Activated CD8-positive, alpha-beta memory T cell treated with anti-CD3 and anti-CD28 coated beads, Interleukin-2, amount 50 U/mL, for 48 hours (primary cell): ENCODE measurements around the gene ITPK1.

ENCODE experiments used
- DNase-seq: peaks from one replicate; pipeline ENCODE4 v3.0.0-alpha.2; 2020

Gene ITPK1

DNA sequence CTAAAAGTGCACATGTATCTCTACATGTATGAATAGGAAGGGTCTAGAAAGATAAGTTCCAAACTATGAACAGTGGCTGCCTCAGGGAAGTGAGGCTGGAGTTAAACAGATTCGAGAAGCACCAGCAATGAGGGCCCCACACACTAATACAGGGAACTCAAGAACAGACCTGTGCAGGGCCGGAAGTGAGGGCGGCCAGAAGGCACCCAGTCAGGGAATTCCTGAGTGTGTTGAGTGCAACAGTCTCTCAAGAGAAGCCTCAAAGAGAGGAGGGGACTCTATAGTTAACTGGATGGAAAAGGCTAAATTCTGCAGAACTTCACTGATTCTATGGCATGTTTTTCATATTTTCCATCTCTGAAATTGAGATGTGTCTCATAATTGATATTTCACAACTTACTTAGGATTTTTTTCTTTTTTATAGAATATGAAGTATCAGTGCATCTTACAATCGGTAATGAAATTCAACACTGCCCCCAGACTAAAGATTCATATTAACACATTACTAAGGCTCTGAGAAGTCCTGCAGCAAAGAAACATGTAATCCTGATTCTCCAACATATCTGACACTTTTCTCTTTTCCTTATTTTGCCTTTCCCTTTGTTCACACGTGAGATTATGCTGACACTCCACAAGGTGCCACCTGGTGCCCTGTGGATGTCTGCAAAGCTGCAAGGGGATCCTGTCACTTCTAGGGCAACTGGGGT is 131.5 kb downstream of the ITPK1 start:
- DNase-seq, result no peak

DNA sequence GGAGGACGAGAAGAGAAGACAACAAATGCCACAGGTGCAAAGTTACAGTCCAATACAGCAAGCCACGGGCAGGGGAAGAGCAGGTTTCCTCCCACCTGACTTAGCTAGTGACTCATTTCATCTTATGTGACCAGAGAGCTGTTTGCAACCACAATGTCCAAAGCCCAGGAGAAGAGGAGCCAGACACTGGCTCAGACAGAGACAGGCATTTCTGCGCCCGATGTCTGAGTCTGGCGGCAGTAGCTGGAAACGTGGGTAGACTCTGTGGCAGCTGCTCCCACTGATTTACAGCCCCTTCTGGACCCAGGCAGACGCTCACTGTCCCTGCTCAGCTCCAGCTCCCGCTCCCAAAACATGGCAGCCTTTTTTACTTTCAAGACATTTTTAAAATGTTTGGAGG is 132.8 kb downstream of the ITPK1 start:
- no peak for DNase-seq

DNA sequence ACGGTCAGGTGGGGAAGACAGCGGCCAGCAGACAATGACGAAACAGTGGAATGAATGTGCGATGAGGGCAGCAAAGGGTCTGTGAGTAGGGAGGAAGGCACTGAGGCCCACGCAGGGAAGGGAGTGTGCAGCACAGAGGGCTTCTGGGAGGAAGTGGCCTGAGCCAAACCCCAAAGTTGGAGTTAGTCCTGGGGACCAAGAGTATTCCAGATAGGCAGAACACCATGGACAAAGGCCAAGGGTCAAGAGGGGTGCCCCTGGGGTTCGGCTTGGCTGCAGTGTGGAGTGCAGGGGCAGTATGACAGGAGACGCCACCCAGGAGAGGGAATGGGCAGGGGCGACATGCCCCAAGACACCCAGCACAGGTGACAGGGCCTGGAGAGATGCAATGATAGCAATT is 134.0 kb downstream of the ITPK1 start:
- no peak for DNase-seq

DNA sequence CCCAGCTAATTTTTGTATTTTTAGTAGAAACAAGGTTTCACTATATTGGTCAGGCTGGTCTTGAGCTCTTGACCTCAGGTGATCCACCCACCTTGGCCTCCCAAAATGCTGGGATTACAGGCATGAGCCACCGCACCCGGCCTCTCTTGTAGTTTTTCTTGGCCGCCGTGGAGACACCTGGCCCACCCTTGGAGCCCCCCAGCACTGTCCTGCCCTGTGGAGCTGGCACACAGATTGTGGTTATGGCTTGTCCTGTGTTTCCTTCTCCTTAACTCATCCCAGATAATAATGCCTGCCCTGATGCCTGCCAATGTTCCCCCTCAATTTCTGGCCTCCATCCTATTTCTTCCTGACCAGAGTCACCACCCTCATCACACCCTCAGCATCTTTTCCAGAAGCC is 134.9 kb downstream of the ITPK1 start:
- DNase-seq, result no peak

DNA sequence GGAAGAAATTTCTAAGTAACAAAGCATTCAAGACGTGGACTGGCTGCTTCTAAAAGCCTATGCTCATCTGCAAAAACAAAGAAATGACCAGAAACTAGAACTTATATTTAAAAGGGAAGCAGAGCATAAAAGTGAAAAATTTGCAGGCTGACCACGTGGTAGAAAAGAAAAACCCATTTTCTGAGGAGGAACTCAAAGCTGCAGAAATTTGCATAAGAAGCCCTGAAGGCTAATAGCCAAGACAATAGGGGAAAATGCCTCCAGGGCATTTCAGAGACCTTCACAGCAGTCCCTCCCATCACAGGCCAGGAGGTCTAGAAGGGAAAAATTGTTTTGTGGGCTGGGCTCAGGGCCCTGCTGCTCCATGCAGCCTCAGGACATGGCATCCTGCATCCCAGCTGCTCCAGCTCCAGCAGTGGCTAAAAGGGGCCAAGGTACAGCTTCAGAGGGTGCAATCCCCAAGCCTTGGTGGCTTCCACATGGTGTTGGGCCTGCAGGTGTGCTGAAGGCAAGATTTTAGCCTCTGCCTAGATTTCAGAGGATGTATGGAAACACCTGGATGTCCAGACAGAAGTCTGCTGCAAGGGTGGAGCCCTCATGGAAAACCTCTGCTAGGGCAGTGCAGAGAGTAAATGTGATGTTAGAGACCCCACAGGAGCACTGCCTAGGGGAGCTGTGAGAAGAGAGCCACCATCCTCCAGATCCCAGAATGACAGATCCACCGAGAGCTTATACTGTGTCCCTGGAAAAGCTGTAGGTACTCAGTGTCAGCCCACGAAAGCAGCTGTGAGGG is 137.3 kb downstream of the ITPK1 start:
- no peak for DNase-seq

DNA sequence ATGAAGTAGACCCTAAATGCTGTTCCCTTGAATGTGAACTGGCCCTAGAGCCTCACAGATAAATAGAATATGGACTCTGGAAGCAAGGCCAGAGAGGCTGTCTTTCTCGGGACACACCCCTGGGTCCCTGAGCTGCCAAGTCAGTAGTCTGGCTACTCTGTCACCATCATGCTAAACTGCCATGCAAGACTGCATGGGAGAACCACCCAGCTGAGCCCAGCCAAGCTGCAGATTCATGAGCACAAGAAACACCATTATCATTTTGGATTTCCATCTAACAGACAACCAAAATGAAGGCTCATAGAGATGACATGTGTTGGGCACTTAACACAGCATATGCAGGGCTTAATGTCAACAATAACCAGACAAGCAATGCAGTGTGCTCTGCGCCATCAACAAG is 139.5 kb downstream of the ITPK1 start:
- no peak for DNase-seq

DNA sequence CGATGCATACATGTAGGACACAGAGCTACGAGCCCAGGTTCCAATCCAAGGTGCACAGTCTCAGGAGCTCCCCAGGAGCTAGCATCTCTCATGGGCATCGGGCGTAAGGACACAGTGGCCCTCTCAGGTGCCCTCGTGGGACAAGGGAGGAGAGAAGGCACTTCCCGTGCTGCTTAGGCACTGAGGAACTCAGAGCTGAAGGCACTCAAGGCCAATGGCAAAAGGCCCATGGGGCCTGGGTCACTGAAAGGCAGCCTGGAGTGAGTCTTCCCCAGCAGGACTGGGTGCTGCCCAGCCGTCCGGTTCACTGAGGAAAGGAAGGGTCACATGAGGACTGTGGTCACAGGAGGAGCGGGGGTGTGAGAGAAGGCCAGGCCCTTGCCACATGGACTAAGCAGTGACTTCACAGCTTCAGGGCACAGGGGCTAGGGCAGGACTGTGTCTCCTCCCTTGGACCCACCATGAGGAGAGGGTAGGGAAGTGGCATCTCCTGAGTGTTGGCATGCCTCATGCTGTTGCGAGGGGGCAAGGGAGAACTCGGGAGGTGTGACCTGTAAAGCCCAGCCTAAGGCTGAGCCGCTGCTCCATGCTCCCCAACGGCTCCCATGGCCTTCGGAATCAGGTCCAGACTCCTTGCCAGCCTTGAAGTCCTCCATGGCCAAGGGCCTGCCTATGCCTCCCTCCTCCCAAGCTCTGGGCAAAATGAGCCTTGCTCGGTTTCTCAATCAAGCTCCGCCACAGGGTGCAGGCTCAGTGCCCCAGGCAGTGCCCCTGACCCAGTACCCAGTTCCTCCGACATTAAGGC is 141.0 kb downstream of the ITPK1 start:
- no peak for DNase-seq

DNA sequence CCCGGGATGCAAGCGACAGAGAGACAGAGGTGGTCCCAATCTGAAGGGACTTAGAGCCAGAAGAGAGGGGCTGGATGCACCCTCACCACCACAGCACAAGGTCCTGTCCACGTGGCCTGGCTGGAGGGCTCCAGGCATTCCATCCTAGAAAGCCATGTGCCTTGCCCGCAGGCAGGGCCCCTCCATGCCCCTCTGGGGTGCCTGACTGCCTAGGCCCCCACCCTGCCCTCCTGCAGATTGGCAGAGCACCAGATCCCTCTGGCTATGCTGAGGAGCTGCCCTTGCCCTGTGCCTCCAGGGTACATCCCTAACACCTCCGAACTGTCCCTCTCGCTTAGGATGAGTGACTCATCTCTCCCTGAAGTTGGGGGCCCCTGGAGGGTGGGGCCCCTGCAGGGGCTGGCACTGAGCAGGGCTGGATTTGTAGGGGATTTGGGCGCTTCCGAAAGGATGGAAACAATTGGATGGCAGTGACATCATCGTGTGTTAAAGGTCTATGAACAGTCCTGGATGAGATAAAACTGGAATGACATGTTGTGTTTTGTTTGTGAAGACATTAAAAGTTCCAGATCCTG is 141.8 kb downstream of the ITPK1 start:
- DNase-seq, result no peak

DNA sequence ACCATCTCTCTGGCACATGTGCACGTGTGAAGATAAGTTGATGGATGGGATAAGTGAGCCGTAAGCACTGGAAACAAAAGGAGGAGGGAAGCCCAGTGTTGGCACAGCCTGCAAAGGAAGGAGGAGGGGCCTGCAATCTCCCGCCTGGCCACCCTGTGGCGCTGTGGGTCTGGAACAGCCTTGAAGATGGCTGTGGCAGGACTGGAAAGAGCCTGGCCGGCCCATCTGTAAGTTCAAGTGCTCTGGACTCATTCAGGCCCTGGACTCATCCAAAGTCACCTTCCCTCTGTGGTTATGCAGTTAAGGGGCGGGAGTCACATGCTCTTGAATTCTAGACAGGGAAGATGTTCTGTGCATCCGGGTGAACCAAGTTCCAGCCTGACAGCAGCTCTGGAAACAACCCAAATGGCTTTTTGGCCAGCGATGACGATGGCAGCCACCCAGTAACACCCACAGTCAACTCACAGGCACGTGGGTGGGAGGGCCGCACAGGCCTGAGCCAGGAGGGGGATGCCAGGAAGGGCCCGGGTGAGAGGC is 142.4 kb downstream of the ITPK1 start:
- DNase-seq, result peak; percentile 81

DNA sequence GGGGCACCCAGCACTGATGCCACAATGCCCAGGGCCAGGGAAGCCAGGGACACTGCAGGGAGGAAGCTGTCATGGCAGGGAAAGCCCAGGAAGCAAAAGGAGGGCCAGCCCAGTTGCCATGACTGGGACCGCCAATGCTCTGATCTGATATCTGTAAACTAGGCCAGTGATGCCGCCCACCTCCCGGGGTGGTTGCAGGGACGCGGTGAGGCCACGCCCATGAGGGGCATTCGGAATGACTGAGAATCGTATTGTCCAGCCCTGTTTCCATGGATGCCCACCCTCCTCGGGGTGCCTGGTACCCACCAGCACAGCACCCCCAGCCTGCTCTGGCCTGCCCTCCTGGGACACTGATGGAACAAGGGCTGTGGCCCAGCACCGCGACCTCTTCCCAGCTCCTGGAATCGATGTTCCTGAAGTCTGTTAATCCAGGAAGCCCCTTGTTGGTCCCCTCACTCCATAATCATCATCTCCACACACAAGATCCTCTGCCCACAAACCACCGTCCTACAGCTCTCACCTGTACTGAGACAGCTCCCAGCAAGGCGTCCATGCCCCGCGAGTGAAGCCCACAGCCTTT is 144.0 kb downstream of the ITPK1 start:
- DNase-seq, result no peak

DNA sequence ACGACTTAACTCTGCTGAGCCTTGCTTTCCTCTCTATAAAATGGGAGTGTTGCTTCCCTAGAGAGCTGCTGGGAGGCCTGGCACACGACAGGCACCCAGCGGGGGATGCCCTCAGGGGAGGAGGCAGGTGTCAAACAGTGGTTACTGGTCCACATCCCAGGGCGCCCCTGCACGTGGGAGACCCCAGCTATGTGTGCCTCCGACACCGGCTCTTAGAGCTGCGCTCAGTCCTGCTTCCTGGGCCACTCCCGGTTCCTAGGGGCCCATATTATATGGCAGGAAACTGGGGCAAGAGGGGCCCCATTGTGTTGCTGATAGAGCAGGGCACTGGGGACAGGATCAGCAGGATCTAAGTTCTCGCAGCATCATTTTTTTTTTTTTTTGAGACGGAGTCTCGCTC is 145.5 kb downstream of the ITPK1 start:
- DNase-seq, result no peak

DNA sequence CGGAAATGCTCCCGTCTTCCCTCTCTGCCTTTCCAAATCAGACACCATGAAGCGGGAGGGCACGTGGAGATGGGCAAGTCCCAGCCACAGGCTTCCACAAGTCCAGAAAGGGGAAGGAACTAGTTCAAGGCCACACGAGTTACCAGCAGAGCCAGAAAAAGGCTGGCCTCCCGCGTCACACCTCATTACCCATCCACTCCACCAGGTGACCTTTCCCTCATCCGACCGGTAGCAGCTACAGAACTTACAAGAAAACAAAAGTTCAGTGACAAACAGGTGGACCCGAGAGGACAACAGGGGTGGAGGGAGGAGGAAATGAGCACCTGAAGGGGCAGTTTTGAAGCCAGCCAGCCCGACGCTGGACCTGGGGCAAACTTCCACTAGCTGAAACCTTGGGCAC is 145.9 kb downstream of the ITPK1 start:
- no peak for DNase-seq

DNA sequence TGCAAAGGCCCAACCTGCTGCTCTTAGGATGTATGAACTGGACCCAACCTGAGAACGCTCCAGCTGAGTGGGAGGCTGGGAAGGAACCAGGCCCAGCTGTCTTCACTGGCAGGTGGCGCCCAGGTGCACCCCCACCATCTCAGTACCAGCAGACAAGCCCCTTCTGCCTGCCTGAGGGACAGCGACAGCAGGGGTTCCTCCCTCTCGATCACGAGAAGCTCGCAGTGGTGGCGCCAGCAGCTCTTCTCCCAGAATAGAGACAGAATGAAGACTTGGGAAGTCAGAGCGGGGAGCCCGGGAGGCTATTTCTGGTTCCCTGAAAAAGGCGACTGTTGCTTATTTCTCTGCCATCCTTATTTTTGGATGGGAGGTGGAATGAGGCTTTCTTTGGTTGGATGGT is 146.3 kb downstream of the ITPK1 start:
- DNase-seq, result no peak

DNA sequence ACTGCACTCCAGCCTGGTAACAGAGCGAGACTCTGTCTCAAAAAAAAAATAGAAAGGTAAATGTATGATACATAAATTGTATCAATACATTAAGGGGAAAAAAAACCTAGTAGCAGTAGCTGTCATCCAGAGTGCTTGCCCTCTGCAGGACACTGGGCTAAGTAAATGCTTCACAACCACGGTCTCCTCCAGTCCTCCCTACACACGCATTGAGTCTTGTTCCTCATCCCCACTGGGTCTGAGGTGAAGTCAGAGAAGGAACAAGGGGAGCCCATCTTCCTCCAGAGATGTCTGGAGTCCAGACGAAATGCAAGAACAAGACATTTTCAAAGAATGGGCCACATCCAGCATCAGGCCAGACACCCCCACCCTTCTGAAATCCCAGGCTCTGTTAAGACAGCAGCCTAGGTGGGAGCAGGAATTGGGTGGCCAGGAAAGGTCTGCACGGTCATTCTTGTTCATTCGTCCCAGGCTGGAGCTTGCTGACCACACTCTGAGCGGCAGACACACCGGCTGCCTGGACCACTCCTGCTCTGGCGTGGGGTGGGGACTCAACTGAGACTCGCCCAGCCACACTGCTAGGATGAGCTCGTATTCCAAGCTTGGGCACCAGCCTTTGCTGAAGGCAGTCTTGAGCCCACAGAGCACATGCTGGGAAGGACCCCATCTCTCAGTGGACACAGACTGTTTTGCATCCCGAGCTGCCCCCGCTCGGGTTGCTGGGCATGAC is 147.3 kb downstream of the ITPK1 start:
- DNase-seq, result no peak

DNA sequence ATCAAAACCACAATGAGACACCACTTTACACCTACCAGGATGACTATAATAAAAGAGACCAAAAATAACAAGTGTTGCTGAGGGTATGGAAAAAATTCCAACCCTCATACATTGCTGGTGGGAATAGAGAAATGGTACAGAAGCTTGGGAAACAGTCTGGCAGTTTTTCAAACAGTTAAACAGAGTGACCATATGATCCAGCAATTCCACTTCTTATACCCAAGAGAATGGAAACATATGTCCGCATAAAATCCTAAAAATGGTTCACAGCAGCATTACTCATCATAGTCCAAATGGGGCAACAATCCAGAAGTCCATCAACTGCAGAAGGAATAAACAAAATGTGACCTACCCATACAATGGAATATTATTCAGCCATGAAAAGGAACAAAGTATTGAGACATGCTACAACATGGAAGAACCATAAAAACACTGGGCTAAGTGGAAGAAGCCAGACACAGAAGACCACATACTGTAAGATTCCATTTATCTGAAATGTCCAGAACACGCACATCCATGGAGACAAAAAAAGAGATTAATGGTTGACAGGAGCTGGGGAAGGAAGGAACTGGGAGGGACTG is 148.3 kb downstream of the ITPK1 start:
- DNase-seq, result no peak

DNA sequence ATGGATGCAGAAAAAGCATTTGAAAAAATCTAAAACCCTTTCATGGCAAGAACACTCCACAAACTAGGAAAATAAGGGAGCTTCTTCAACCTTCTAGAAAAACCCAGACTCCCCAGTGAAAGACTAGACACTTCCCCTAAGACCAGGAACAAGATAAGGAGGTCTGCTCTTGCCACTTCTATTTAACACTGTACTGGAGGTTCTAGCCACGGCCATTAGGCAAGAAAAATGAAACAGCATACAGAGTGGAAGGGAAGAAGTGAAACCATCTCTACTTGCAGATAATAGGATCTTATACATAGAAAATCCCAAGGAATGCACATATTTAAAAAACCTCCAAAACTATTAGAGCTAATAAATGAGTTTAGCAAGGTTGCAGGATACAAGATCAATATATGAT is 150.4 kb downstream of the ITPK1 start:
- DNase-seq, result no peak

DNA sequence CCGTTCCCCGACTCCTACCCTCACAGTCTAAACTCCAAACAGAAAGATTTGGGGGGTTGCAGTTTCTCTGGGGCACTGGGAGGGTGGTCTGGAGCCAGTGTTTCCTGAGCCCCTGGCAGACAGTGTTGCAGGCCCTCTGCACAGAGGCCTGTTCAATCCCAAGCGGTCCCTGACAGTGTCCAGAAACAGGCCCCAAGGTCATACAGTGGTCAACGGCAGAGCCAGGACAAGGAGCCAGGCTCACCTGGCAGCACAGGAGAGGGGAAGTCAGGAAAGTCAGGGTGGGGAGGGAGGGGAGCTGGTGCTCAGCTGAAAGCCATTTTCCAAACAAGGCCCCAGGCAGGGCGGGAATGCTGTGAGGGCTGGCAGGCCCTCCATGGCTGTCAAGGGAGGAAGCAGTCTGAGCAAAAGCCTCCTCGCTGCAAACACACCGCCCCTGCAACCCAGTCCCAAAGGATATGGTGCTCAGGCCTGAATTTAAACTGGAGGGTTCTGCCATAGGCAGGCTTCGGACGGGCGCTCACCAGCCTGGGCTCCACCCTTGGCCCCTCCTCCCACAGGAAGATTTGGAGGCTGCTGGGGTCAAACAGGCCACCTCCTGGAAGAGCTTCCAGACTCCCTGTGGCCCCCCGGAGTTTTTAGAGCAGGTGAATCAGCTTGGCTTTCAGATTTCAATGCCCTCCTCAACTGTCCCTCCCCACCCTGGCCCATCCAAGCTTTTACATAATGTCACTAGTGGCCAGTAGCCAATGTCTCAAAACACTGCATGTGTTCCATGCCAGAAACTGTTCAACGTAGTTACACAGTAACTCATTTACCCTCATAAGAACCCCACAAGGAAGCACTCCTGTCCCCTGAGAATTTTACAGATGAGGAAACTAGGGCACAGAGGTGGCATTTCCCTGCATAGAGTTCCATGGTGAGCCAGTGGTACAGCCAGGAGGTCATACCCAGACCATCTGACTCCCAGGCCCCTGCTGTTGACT is 151.3 kb downstream of the ITPK1 start:
- no peak for DNase-seq

DNA sequence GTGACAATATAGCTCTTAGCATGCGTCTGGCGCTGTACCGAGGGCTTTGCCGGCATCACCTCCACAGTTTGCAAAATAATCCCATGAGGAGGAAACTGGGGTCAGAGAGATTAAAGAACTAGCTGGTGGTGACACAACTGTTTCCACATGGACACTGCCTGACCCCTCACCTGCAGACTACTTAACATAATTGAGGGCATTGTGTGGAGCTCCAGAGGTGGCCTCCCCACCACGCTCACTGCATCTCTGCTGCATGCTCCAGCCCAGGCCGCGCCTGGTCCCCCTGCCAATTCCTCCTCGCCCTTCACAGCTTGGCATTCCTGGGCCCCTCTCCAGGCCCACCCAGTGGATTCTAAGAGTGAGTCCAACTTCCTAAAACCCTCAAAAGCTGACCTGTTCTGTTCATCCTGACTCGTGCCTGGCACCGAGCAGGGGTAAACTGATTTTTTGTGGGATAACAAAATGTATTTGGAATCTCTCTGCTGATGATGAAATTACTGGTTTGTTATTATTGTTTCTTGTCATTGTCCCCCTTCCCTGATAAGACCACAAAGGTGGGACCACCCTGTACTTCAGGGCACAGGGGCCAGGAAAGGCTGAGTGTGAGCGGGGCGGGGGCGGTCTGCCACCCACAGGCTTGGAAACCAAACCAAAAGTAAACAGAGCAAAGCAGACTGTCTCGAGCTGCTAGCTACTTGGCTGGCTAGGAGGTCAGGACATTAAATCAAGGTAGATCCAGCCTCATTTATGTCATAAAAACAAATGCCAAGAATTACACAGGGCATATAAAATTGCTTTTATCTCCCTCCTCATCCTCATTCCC is 152.2 kb downstream of the ITPK1 start:
- no peak for DNase-seq

DNA sequence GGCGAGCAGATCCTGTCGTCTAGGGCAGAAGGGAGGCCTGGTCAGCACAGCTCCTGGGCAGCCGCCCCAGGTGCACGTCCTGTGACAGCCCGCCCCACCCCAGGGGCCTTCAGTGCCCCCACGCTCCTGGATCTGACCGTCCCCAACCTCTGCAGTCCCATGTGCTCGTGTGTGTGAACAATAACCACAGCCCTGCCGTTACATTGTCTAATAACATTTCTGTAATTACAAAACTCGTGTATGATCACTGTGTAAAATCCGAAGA is 153.0 kb downstream of the ITPK1 start:
- no peak for DNase-seq
